NCI-H82 (cell line): ENCODE results near the gene RAB11FIP4.

ENCODE experiments used
- DNase-seq: peaks from one replicate; lab custom pipeline; 2025; lab: John Stamatoyannopoulos, UW

Gene RAB11FIP4

GRCh38 chr17:31549121-31549524 lies 157.6 kb downstream of the RAB11FIP4 start:
- peak; percentile 66 for DNase-seq

- peak; percentile 96 for DNase-seq
Measured at GRCh38 chr17:31549525-31550388, 158.3 kb downstream of the RAB11FIP4 start.

DNA sequence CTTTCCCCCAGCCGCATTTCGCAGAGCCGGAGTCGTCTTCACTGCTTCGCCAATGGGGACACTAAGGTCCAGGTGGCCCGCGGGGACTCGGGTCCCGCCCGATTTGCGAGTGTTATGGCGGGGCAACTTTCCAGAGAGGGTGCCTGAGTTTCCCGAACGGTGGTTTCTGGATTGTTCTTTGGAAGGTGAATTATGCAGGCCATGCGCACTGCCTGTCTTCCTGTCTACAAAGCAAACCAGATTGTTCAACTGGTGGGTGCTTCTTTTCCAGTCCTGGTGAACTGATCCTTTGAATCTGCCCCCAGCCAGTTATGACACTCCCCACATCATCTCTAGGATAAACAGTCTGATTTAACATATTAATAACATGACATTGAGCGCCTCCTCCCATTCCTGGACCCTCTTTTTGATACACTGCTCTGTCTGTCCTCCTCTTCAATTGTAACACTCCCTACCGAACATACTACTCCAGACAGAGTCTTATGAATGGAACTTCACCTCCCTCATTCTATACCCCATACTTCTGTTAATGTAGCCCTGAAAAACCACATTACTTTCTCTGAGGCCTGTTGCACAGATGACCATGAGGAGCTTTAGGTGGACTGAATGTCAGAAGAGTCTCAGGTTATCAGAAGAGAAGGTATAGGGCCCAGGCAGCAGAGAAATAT lies 159.0 kb downstream of the RAB11FIP4 start:
- no peak for DNase-seq

- no peak for DNase-seq
Measured at GRCh38 chr17:31552568-31552967, 161.1 kb downstream of the RAB11FIP4 start.

DNA sequence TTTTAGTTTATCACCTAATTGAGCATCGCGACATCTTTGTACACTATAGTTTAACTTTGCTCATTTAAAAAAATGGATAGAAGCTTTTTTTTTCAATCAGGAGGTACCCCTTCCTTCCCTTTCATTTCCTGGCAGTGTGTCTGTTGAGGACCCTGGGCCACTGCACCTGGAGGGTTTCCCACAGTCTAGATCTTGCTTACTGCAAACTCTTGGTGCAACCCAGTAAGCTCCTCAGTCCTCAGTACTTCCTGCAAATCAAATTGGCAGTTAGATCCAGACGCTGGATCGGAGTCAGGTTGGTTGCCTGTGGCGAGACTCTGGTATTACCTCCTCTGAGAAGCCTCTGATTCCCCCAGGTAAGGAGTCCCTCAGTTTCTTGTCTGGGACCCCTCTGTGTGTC lies 162.0 kb downstream of the RAB11FIP4 start:
- no peak for DNase-seq

DNA sequence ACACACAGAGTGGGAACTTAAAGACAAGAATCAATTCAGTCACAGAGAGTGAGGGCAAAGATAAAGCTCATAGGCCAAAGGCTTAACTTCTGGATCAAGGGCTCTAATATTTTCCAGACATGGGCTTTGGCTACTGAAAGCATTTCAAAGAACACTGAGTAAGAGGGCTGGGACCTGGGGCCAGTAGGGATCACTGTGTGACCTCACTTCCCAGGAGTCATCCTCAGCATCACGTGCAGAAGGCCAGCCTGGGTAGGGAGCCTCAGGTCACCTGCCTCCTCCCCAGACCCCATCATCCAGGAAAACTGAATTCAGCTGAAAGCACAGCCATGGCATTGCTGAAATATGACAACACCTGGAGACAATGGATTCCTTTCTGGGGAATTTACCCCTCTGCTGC lies 163.5 kb downstream of the RAB11FIP4 start:
- no peak for DNase-seq

DNA sequence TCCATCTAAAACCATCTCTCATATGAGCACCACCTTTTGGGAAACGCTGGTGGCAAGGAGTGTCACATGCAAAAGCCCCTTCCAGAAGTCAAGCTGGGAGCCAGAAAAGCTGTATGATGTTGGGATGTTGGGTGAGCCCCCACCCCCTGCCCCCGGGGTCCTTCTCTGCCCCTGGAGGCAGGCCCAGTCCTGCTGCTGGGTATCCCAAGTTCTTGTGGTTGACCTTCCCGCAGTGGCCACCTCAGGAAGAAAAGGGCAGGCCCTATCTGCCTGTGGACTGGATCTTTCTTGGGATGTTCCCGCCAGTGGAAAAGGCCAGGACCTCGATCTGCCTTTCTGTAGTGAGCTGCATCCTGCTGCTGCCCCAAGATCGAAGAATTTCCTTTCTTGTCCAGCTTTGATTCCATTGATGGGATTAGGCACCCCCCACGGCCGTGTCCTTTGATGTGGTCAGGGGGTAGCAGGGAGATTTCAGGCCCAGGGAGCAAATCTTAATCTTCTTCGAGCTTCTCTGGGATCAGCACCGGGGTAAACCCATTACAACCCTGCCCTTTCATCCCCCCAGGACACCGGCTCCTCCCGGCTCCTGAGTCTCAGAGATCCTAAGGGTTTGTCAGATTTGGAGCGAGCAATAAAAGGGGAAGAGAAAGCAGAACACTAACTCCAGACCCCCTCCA lies 165.6 kb downstream of the RAB11FIP4 start:
- peak; percentile 76 for DNase-seq

GRCh38 chr17:31558748-31559583 lies 167.5 kb downstream of the RAB11FIP4 start:
- DNase-seq, result peak; percentile 85

DNA sequence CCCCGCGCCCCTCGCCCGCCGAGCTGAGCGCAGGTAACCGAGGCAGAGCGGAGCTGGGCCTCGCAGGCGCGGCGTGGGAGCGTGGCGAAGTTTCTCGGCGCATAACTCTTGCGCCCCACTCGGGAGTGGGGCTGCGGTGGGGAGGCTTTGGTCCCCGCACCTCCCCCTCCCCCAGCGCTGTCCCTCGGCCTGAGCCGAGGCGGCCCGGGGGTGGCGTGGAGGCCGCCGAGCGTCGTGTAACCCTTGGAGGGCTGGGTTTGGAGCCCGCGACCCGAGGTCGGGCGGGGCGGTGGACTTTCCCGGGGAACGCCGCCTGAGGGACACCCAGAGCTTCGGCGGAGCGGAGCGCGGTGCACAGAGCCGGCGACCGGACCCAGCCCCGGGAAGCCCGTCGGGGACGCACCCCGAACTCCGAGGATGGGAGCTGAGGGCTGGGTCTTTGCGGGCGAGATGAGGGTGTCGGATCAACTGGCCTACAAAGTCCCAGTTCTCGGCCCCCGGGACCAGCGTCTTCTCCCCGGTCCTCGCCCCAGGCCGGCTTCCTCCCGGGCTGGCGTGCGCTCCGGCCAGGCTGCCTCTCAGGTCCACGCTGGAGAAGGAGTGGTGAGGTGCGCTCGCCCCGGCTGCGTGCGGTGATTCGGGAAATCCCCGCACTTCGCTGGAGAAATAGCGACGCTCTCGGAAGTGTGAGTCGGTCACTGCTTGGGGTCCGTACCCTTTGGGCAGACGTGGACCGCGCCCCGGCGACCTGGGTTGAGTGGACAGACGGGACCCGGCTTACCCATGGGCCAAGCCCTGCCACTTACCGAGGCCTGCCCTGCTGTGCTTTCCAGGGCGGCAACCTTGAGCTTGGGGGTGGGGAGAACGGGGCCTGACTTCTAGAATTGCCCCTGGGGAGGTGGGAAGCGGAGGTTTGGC lies 168.4 kb downstream of the RAB11FIP4 start:
- no peak for DNase-seq

- DNase-seq, result no peak
Measured at GRCh38 chr17:31560616-31561235, 169.3 kb downstream of the RAB11FIP4 start.

GRCh38 chr17:31561469-31562375 lies 170.2 kb downstream of the RAB11FIP4 start:
- no peak for DNase-seq

DNA sequence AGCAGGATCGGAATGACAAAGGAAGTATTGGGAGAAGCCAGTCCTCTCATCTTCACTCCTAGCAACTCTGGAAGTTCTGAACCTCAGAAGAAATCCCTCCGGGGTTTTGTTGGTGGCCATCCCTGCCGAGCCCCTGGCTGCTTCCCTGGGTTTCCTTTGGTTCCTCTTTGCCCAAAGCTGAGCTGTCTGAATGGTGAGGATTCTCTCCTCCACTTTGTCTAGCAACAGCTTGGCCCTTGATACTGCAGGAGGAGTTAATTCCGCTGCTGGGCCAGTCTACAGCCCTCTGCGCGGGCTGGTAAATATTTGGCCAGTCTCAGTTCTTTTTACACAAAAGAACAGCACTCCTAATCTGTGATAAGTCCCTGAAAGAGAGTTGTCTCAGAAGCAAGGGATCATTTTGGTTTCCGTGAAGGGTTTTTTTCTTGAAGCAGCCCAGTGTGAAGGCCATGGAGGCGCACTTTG lies 170.9 kb downstream of the RAB11FIP4 start:
- no peak for DNase-seq

GRCh38 chr17:31564291-31564690 lies 172.8 kb downstream of the RAB11FIP4 start:
- peak; percentile 41 for DNase-seq

DNA sequence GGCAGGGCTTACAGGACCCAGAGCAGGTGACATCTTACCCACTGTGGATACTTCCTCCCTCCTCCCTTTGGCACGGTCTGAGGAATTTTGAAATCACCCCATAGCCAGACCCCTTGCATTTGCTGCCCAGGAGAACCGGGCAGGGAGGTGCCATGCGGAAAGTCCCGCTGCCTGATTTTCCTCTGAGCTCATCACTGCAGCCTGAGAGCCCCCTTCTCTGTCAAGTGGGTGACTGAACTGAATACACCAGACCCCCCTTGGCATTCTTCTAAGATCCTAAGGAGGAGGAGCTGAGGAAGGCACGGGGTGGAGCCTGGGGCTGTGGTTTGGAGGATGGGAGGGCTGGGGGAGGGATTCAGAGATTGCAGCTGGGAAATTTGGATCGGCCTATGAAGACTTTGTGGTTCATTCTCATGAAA lies 173.4 kb downstream of the RAB11FIP4 start:
- no peak for DNase-seq

- DNase-seq, result no peak
Measured at GRCh38 chr17:31565652-31566051, 174.2 kb downstream of the RAB11FIP4 start.

GRCh38 chr17:31566247-31566991 lies 174.9 kb downstream of the RAB11FIP4 start:
- DNase-seq, result no peak

DNA sequence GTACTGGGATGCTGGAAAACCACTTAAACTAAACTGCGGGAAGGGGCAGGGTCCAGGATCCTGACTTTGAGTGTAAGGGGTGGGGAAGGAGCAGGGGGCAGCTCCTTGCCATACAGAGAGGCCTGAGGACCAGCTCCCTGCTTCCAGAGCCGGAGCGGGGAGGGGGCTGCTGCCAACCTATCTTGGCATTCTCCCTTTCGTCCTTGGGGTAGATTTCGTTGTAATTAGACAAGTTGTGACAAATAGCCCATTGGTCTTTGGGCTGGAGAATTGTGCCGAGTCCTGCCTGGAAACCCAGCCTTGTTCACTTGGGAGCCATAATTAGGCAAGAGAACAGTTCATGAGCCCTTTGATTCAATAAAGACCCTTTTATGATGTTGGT lies 175.5 kb downstream of the RAB11FIP4 start:
- no peak for DNase-seq

DNA sequence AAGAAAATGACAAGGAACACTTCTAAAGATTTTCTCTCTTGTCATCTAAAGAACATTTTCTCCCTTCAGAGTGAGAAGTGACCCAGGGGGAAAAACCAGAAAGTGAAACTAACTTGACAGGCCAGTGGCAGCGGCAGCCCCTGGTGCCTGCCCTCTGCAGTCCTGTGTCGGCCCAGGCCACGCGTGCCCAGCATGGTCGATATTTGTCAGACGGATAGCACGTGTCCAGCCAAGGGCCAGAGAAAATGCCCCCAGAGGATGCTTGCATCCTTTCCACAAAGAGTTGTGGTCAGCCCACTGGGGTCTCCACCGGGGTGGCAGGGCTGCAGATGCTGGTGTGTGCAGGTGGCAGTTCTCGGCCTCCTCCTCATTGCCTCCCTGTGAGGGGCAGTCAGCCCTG lies 176.6 kb downstream of the RAB11FIP4 start:
- DNase-seq, result no peak
